ENCODE data around the gene MPPED1. TPM values are rescaled to one million over a fixed set of nuclear protein-coding genes. Genes with fewer than 3 reads are reported as not detected.

MPPED1 gene
- polyA plus RNA-seq, 1 of the 3 experiments (the other 2 are of a cell fraction), result 0.03 TPM

GRCh38 chr22:43473441-43473840 lies 61.6 kb downstream of the MPPED1 start:
- POLR2A ChIA-PET, result no interaction called here
- no peak overlapping the region for H3K4me2 ChIP-seq
- no peak overlapping the region for H3K4me3 ChIP-seq (ENCODE audit: low read depth in 2 of 2, low read length in 1 of 2)
- H3K4me1 ChIP-seq (ENCODE audit: control insufficient read depth in 1 of 2, insufficient read depth in 2 of 2, low read depth in 1 of 2, low read length in 1 of 2), result no peaks in the 10 kb centered on the region
- H2AFZ ChIP-seq (ENCODE audit: low read depth), result no peak overlapping the region
- no peaks in the 10 kb centered on the region for H3K9me2 ChIP-seq
- TF ChIP-seq YY1 (IDR thresholded peaks at IDR 0.05; ENCODE audit: low read depth), result no peak
- TF ChIP-seq FOXJ3 (CRISPR knock-in tag; IDR thresholded peaks at IDR 0.05), result no peak
- no peak for TF ChIP-seq GABPA (IDR thresholded peaks at IDR 0.05; ENCODE audit: low read depth)
- no peak for TF ChIP-seq FOSL2 (IDR thresholded peaks at IDR 0.05; ENCODE audit: borderline replicate concordance, low read depth)
- no peak for TF ChIP-seq TCF12 (IDR thresholded peaks at IDR 0.05)
- no peak for TF ChIP-seq SIN3A (IDR thresholded peaks at IDR 0.05; ENCODE audit: borderline replicate concordance, low read depth, low read length)
- no peak for TF ChIP-seq RCOR1 (IDR thresholded peaks at IDR 0.05; ENCODE audit: low read length)
- TF ChIP-seq SMC3 (IDR thresholded peaks at IDR 0.05; ENCODE audit: low read depth, low read length), result no peak
- no peak for TF ChIP-seq RFX5 (IDR thresholded peaks at IDR 0.05; ENCODE audit: low read length)
- no peak for TF ChIP-seq POLR2AphosphoS5 (IDR thresholded peaks at IDR 0.05; ENCODE audit: low read depth, low read length)
- TF ChIP-seq USF1 (IDR thresholded peaks at IDR 0.05; ENCODE audit: borderline replicate concordance, low read depth), result no peak
- no peak for TF ChIP-seq TEAD4 (IDR thresholded peaks at IDR 0.05; ENCODE audit: borderline replicate concordance, insufficient read depth)
- no peak for TF ChIP-seq EZH2phosphoT487 (IDR thresholded peaks at IDR 0.05; ENCODE audit: borderline replicate concordance, low read depth)
- no peak for TF ChIP-seq ZBTB33 (IDR thresholded peaks at IDR 0.05; ENCODE audit: borderline replicate concordance, low read depth)
- DNase-seq, result no peak
- no peaks in the 10 kb centered on the region for H3F3A ChIP-seq (replicated peaks; ENCODE audit: insufficient read depth)
- CTCF ChIA-PET, result no interaction called here
- no peak overlapping the region for H3K27ac ChIP-seq (ENCODE audit: low read depth in 2 of 2, low read length in 1 of 2)
- H3K79me2 ChIP-seq (ENCODE audit: insufficient read depth), result no peaks in the 10 kb centered on the region
- H3K36me3 ChIP-seq (replicated peaks in 1 of 2; ENCODE audit: control insufficient read depth in 1 of 2, insufficient read depth in 2 of 2, low read length in 1 of 2), result no peaks in the 10 kb centered on the region
- no peaks in the 10 kb centered on the region for H3K9me3 ChIP-seq
- no peak overlapping the region for H3K9ac ChIP-seq
- WGBS (ENCODE audit: low lambda C conversion rate), result 60% methylated on average over 1 of the region's 9 CpGs
- H4K20me1 ChIP-seq (ENCODE audit: insufficient read depth), result no peaks in the 10 kb centered on the region
- no peaks in the 10 kb centered on the region for H3K27me3 ChIP-seq (ENCODE audit: insufficient read depth)

- 58% methylated on average over 3 of the region's 28 CpGs for WGBS (ENCODE audit: low lambda C conversion rate)
- ChIA-PET POLR2A (no interaction called here), CTCF (no interaction called here)
- Histone ChIP-seq H3K36me3 (replicated peaks in 1 of 2; ENCODE audit: control insufficient read depth in 1 of 2, insufficient read depth in 2 of 2, low read length in 1 of 2) (no peaks in the 10 kb centered on the region), H3K27ac (ENCODE audit: low read depth in 2 of 2, low read length in 1 of 2) (no peak overlapping the region), H3K9me2 (no peaks in the 10 kb centered on the region), H3K4me2 (no peak overlapping the region), H3K79me2 (ENCODE audit: insufficient read depth) (no peaks in the 10 kb centered on the region), H3K27me3 (ENCODE audit: insufficient read depth) (no peaks in the 10 kb centered on the region), H3K4me1 (ENCODE audit: control insufficient read depth in 1 of 2, insufficient read depth in 2 of 2, low read depth in 1 of 2, low read length in 1 of 2) (no peaks in the 10 kb centered on the region), H4K20me1 (ENCODE audit: insufficient read depth) (no peaks in the 10 kb centered on the region), H3K9me3 (no peaks in the 10 kb centered on the region), H3K9ac (no peak overlapping the region), H2AFZ (ENCODE audit: low read depth) (no peak overlapping the region), H3F3A (replicated peaks; ENCODE audit: insufficient read depth) (no peaks in the 10 kb centered on the region), H3K4me3 (ENCODE audit: low read depth in 2 of 2, low read length in 1 of 2) (no peak overlapping the region)
- TF ChIP-seq TAF1 (IDR thresholded peaks at IDR 0.05; ENCODE audit: borderline replicate concordance, low read depth, low read length), result no peak
- TF ChIP-seq FOSL2 (IDR thresholded peaks at IDR 0.05; ENCODE audit: borderline replicate concordance, low read depth), result no peak
- no peak for TF ChIP-seq RAD21 (IDR thresholded peaks at IDR 0.05; ENCODE audit: low read length)
- no peak for TF ChIP-seq MXI1 (IDR thresholded peaks at IDR 0.05; ENCODE audit: low read depth, low read length)
- TF ChIP-seq GATA2 (CRISPR knock-in tag; IDR thresholded peaks at IDR 0.05), result no peak
- TF ChIP-seq NRF1 (IDR thresholded peaks at IDR 0.05; ENCODE audit: low read depth, low read length), result no peak
- no peak for TF ChIP-seq RXRA (IDR thresholded peaks at IDR 0.05; ENCODE audit: borderline replicate concordance, low read depth)
- TF ChIP-seq YY1 (IDR thresholded peaks at IDR 0.05; ENCODE audit: low read depth), result no peak
- no peak for TF ChIP-seq CHD2 (IDR thresholded peaks at IDR 0.05; ENCODE audit: low read length, partially characterized antibody)
- TF ChIP-seq ZBTB33 (IDR thresholded peaks at IDR 0.05; ENCODE audit: borderline replicate concordance, low read depth), result no peak
- TF ChIP-seq RCOR1 (IDR thresholded peaks at IDR 0.05; ENCODE audit: low read length), result no peak
- TF ChIP-seq GABPA (IDR thresholded peaks at IDR 0.05; ENCODE audit: low read depth), result no peak
- no peak for DNase-seq
Observed at GRCh38 chr22:43474161-43475101, 62.6 kb downstream of the MPPED1 start.
